Esophagus muscularis mucosa (tissue), 4 donors: Measurements from ENCODE around the gene SNAP23. TPM values are rescaled to one million over a fixed set of nuclear protein-coding genes. Genes with fewer than 3 reads are reported as not detected.
A peak's percentile ranks its signal among the peaks of the same experiment; 100 is the strongest.
"Not testable (repeated sequence)": the region's sequence is repeated elsewhere in the genome, so short reads cannot be mapped to it uniquely, and the experiment has no call there.

Source experiments
- DNase-seq: peaks from one replicate; pipeline ENCODE4 v3.0.0-alpha.2; 2017; ENCODE audit errors: extremely low spot score
- H3K27ac ChIP-seq, 4 donors: fragments of 200-600 bp; sonication (generic); replicated peaks in 1 of 4; 1 replicate in 3 of 4; 2 replicates in 1 of 4; pipeline ENCODE4 v1.5.1; 2016 to 2019; ENCODE audit warnings: mild to moderate bottlenecking in 1 of 4
- H3K27me3 ChIP-seq, 4 donors: fragments of 200-600 bp; sonication (generic); one replicate each; pipeline versions ENCODE4 v1.5.1 to v1.6.0; 2016 to 2019
- H3K36me3 ChIP-seq, 4 donors: fragments of 200-600 bp; sonication (generic); one replicate each; pipeline ENCODE4 v1.5.1; 2016 to 2019
- H3K4me1 ChIP-seq, 4 donors: fragments of 200-600 bp; sonication (generic); one replicate each; pipeline ENCODE4 v1.5.1; 2016 to 2019
- H3K4me3 ChIP-seq, 4 donors: fragments of 200-600 bp; sonication (generic); 1 replicate in 2 of 4; 2 replicates in 2 of 4; pipeline ENCODE4 v1.5.1; 2016 to 2019; ENCODE audit warnings: mild to moderate bottlenecking in 4 of 4, moderate library complexity in 1 of 4
- H3K9me3 ChIP-seq, 4 donors: fragments of 200-600 bp; sonication (generic); 1 replicate in 3 of 4; 2 replicates in 1 of 4; pipeline ENCODE4 v1.5.1; 2016 to 2019
- EP300 ChIP-seq: sonication (generic); formaldehyde crosslinking; IDR thresholded peaks from one replicate; pipeline ENCODE4 v1.6.1; 2017; ENCODE audit warnings: antibody characterized with exemption
- POLR2A ChIP-seq: fragments of 450-650 bp; IDR thresholded peaks from one replicate; pipeline ENCODE4 v1.6.1; 2017; ENCODE audit warnings: antibody characterized with exemption, moderate library complexity, mild to moderate bottlenecking, low read depth
- POLR2AphosphoS5 ChIP-seq, 2 donors: sonication (generic); formaldehyde crosslinking; IDR thresholded peaks; one replicate each; pipeline ENCODE4 v1.6.1; 2017; ENCODE audit warnings: antibody characterized with exemption in 2 of 2
- WGBS: methylation state at CpG from one replicate; pipeline ENCODE4 v1.1.5; 2018; 5-methylcytosine and 5-hydroxymethylcytosine counted together
- intact Hi-C: fragments of 100-400 bp; cut with DNase I; formaldehyde crosslinking; loops from one replicate; pipeline ENCODE4 v1.15.1; 2023
- total RNA-seq, 4 donors: library from RNA; depleted of rRNA; stranded (reverse); fragments of >200 nt; gene quantifications; one replicate each; pipeline versions ENCODE4 v1.1.0 to v1.2.1, GENCODE V29; 2016
- TF ChIP-seq, protein P1 (sequence below), 3 experiments: fragments of 200-600 bp in 2 of 3; fragments of 450-650 bp in 1 of 3; sonication (generic) in 2 of 3; IDR thresholded peaks; one replicate each; pipeline ENCODE4 v1.5.1; 2017 to 2019; ENCODE audit warnings: antibody characterized with exemption in 3 of 3, mild to moderate bottlenecking in 2 of 3, moderate library complexity in 1 of 3

The SNAP23 gene
- total RNA-seq, 4 donors from 2014 or later = 48.6 to 76.2 (median 55.1) TPM

GRCh38 chr15:42548249-42549031, 53.0 kb downstream of the SNAP23 start, which contains the start of the genes HAUS2 and LRRC57:
Gene HAUS2, plus strand, starts transcription at chr15:42548838. Its CDS starts 35 bp downstream, at chr15:42548873.
Gene LRRC57, minus strand, starts transcription at chr15:42548793. Its CDS starts 359 bp downstream, at chr15:42548434.
- intact Hi-C loops = loop anchor here (5.0 kb wide), 1 partner anchor 104 kb away; no protein-coding TSS in a partner anchor
- Histone ChIP-seq H3K9me3 (no peaks in the 10 kb centered on the region), H3K4me1 (peaks cover 24 to 40% (median 40%) of the 10 kb centered on the region in 4 donors), H3K27ac (peak within 1 kb of the TSS; percentile 90 to 95 (median 92)), H3K36me3 (peaks cover 7 to 26% (median 18%) of the 10 kb centered on the region in 4 donors), H3K4me3 (peak within 1 kb of the TSS; percentile 80 to 93 (median 83)), H3K27me3 (no peaks in the 10 kb centered on the region)
- TF ChIP-seq POLR2AphosphoS5 (IDR thresholded peaks at IDR 0.05) (peak; percentile 96 to 98), POLR2A (peak; percentile 69), EP300 (no peak)
- TF ChIP-seq, protein P1, sequence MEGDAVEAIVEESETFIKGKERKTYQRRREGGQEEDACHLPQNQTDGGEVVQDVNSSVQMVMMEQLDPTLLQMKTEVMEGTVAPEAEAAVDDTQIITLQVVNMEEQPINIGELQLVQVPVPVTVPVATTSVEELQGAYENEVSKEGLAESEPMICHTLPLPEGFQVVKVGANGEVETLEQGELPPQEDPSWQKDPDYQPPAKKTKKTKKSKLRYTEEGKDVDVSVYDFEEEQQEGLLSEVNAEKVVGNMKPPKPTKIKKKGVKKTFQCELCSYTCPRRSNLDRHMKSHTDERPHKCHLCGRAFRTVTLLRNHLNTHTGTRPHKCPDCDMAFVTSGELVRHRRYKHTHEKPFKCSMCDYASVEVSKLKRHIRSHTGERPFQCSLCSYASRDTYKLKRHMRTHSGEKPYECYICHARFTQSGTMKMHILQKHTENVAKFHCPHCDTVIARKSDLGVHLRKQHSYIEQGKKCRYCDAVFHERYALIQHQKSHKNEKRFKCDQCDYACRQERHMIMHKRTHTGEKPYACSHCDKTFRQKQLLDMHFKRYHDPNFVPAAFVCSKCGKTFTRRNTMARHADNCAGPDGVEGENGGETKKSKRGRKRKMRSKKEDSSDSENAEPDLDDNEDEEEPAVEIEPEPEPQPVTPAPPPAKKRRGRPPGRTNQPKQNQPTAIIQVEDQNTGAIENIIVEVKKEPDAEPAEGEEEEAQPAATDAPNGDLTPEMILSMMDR (IDR thresholded peaks at IDR 0.05) = peak in 1 of 3 experiments; percentile 6
- 1% methylated on average over 24 of the region's 71 CpGs for WGBS
- peak; percentile 95 for DNase-seq

DNA sequence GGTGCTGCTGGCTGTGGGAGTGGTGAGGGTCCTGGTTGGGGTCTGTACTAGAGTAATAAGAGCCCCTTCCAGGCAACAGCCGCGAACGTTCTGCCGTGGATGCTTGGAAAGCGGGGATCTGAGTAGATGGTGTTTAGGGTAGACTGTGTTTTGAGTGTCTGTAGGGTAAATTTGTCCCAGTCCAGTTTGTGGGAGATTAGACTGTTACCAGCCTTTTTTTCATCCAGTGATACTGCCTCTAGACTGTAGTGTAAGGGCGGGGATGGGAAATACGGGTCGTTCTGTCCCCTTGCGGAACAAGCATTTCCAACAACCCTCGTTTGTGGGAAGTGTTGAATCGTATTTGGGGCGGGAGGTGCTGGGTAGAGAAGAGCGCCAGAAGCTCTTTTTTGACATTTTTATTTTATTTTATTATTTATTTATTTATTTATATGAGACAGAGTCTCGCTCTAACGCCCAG, 53.6 kb downstream of the SNAP23 start:
- Histone ChIP-seq H3K9me3 (no peaks in the 10 kb centered on the region), H3K4me3 (peak overlapping the region; percentile 80 to 93 (median 83)), H3K27ac (peak overlapping the region; percentile 90 to 95 (median 92)), H3K27me3 (no peaks in the 10 kb centered on the region), H3K4me1 (peaks cover 24 to 40% (median 40%) of the 10 kb centered on the region in 4 donors), H3K36me3 (peaks cover 5 to 20% (median 11%) of the 10 kb centered on the region in 4 donors)
- no peak for DNase-seq
- intact Hi-C loops = loop anchor here (5.0 kb wide), 1 partner anchor 103 kb away; no protein-coding TSS in a partner anchor
- TF ChIP-seq POLR2AphosphoS5 (IDR thresholded peaks at IDR 0.05) (no peak), EP300 (no peak), POLR2A (no peak)
- TF ChIP-seq, protein P1 (IDR thresholded peaks at IDR 0.05) = no peak
- 2% methylated on average over 15 of the region's 15 CpGs for WGBS

- H3K9me3 ChIP-seq = no peaks in the 10 kb centered on the region
- peaks cover 24 to 40% (median 40%) of the 10 kb centered on the region in 4 donors for H3K4me1 ChIP-seq
- TF ChIP-seq, protein P1 (IDR thresholded peaks at IDR 0.05) = no peak
- TF ChIP-seq POLR2A (no peak), POLR2AphosphoS5 (IDR thresholded peaks at IDR 0.05) (no peak), EP300 (no peak)
- no peaks in the 10 kb centered on the region for H3K27me3 ChIP-seq
- H3K27ac ChIP-seq = peak overlapping the region; percentile 90 to 95 (median 92)
- intact Hi-C loops = loop anchor here (5.0 kb wide), 1 partner anchor 102 kb away; no protein-coding TSS in a partner anchor
- peaks cover 0 to 12% (median 6%) of the 10 kb centered on the region in 4 donors for H3K36me3 ChIP-seq
- WGBS = 74% methylated on average over 12 of the region's 12 CpGs
- H3K4me3 ChIP-seq = peak overlapping the region; percentile 80 to 93 (median 83)
- no peak for DNase-seq
Measured at GRCh38 chr15:42549741-42550392, 54.4 kb downstream of the SNAP23 start.

DNA sequence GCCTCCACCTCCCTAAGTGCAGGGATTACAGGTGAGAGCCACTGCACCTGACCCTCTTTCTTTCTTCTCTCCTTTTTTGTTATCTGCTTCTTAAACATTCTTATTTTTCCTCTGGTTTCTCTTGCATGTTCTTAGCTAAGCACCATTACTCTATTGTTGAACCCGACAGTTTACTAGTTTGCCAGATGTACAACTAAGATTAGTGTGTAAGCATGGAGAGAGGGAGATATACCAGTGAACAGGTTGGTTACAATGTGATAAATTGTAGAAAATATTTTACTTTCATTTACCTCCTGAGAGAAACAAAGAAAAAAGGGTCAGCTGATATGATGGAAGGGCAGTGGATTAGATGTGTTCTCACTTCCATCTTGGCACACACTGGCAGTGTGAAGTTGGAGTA, 58.1 kb downstream of the SNAP23 start:
- Histone ChIP-seq H3K27ac (no peak overlapping the region), H3K4me1 (peaks cover 13 to 16% (median 14%) of the 10 kb centered on the region in 4 donors), H3K9me3 (no peaks in the 10 kb centered on the region), H3K27me3 (no peaks in the 10 kb centered on the region), H3K4me3 (no peak overlapping the region), H3K36me3 (peaks cover 3 to 11% (median 7%) of the 10 kb centered on the region in 4 donors)
- TF ChIP-seq POLR2A (no peak), POLR2AphosphoS5 (IDR thresholded peaks at IDR 0.05) (no peak), EP300 (no peak)
- TF ChIP-seq, protein P1 (IDR thresholded peaks at IDR 0.05) = no peak
- no peak for DNase-seq
- WGBS = 92% methylated on average over 1 of the region's 1 CpG
- intact Hi-C loops = no loop called here

- H3K27me3 ChIP-seq, intact Hi-C loops, DNase-seq, H3K4me3 ChIP-seq, H3K9me3 ChIP-seq, H3K4me1 ChIP-seq, H3K27ac ChIP-seq: not testable (repeated sequence)
- peaks cover 20 to 39% (median 35%) of the 10 kb centered on the region in 4 donors for H3K36me3 ChIP-seq
- WGBS = 96% methylated on average over 12 of the region's 12 CpGs
Measured at GRCh38 chr15:42556550-42557207, 61.2 kb downstream of the SNAP23 start.
